A673 (cell line): Measurements from ENCODE around the gene HMCN1. TPM values are rescaled to one million over a fixed set of nuclear protein-coding genes. Genes with fewer than 3 reads are reported as not detected.
"Not testable (repeated sequence)": the region's sequence is repeated elsewhere in the genome, so short reads cannot be mapped to it uniquely, and the experiment has no call there.

Experiments used
- BruUV-seq: library from RNA; stranded (reverse); fragments of 400-500 nt; replicated peaks from 2 replicates; lab custom pipeline; 2021; lab: Mats Ljungman, UMichigan
- CTCF ChIA-PET: fragments of 300-600 bp; sonication (Branson Sonifier 250); formaldehyde crosslinking; loops from one replicate; lab custom pipeline; 2022; ENCODE audit warnings: antibody characterized with exemption; lab: Charles Lee
- POLR2A ChIA-PET: fragments of 300-600 bp; sonication (Branson Sonifier 250); formaldehyde crosslinking; loops from one replicate; lab custom pipeline; 2022; ENCODE audit warnings: antibody characterized with exemption; ENCODE audit not compliant: low non-redundant PET; lab: Charles Lee
- DNase-seq: peaks from one replicate; pipeline ENCODE4 v3.0.0-alpha.2; 2015; ENCODE audit warnings: low spot score
- H3K27ac ChIP-seq: fragments of 200-600 bp; sonication (generic); 2 replicates; pipeline ENCODE4 v1.5.1; 2016; ENCODE audit warnings: mixed run types, low read depth, mild to moderate bottlenecking, mixed read lengths, antibody characterized with exemption, low read length; ENCODE audit not compliant: poor library complexity, severe bottlenecking
- H3K27me3 ChIP-seq: fragments of 200-600 bp; sonication (generic); replicated peaks from 2 replicates; pipeline ENCODE4 v1.6.1; 2017; ENCODE audit warnings: mixed run types, low read depth, mild to moderate bottlenecking, mixed read lengths, antibody characterized with exemption, low read length; ENCODE audit not compliant: insufficient read depth, poor library complexity
- H3K36me3 ChIP-seq: fragments of 200-600 bp; sonication (generic); 2 replicates; pipeline ENCODE4 v1.6.1; 2016; ENCODE audit warnings: mixed run types, mild to moderate bottlenecking, mixed read lengths, antibody characterized with exemption, low read length; ENCODE audit not compliant: insufficient read depth, poor library complexity, severe bottlenecking
- H3K4me1 ChIP-seq: fragments of 200-600 bp; sonication (generic); 2 replicates; pipeline ENCODE4 v1.6.1; 2017; ENCODE audit warnings: mixed run types, mild to moderate bottlenecking, mixed read lengths, antibody characterized with exemption, low read length; ENCODE audit not compliant: insufficient read depth, poor library complexity, severe bottlenecking
- H3K4me3 ChIP-seq: fragments of 200-600 bp; sonication (generic); 2 replicates; pipeline ENCODE4 v1.5.1; 2016; ENCODE audit warnings: low read depth, mixed run types, mild to moderate bottlenecking, mixed read lengths, low read length; ENCODE audit not compliant: poor library complexity, severe bottlenecking
- H3K9me3 ChIP-seq: fragments of 200-600 bp; sonication (generic); 2 replicates; pipeline ENCODE4 v1.6.1; 2016; ENCODE audit warnings: mixed run types, low read depth, mild to moderate bottlenecking, mixed read lengths, antibody characterized with exemption, low read length; ENCODE audit not compliant: poor library complexity, severe bottlenecking
- CTCF ChIP-seq: fragments of 300-800, 200-600 bp; sonication (generic); conservative IDR thresholded peaks from 2 replicates; pipeline ENCODE4 v1.5.1; 2017; ENCODE audit warnings: low read depth, mild to moderate bottlenecking, antibody characterized with exemption, low read length, moderate library complexity, mixed read lengths
- EZH2 ChIP-seq: fragments of 200-600 bp; sonication (generic); IDR thresholded peaks from 2 replicates; pipeline ENCODE4 v1.6.1; 2017; ENCODE audit warnings: borderline replicate concordance, low read depth, mild to moderate bottlenecking, mixed read lengths, antibody characterized with exemption, low read length; ENCODE audit not compliant: poor library complexity, severe bottlenecking
- intact Hi-C: fragments of 100-400 bp; cut with micrococcal nuclease; formaldehyde crosslinking; loops from one replicate; pipeline ENCODE4 v1.10.0; 2022; ENCODE audit not compliant: unreplicated experiment
- total RNA-seq: library from RNA; stranded (reverse); gene quantifications from 2 replicates; pipeline ENCODE4 v1.2.3, GENCODE V29; 2021

The HMCN1 gene
- total RNA-seq, 1 experiment from 2014 or later, result 134 TPM

- no TSS peak for BruUV-seq
- H3K27ac ChIP-seq, result no peak overlapping the region
- ChIA-PET CTCF (no interaction called here), POLR2A (no interaction called here)
- H3K9me3 ChIP-seq, result peaks cover under 1% of the 10 kb centered on the region
- intact Hi-C loops, result no loop called here
- no peaks in the 10 kb centered on the region for H3K27me3 ChIP-seq
- H3K36me3 ChIP-seq, result peaks cover 43% of the 10 kb centered on the region
- no peak overlapping the region for H3K4me3 ChIP-seq
- no peak for DNase-seq
- peaks cover 45% of the 10 kb centered on the region for H3K4me1 ChIP-seq
- TF ChIP-seq EZH2 (no peak), CTCF (no peak)
These were observed 57.8 kb downstream of the HMCN1 start for GRCh38 chr1:185792040-185792439.

GRCh38 chr1:185794495-185794894 is 60.3 kb downstream of the HMCN1 start:
- Histone ChIP-seq H3K36me3 (peaks cover 64% of the 10 kb centered on the region), H3K4me1 (peaks cover 20% of the 10 kb centered on the region), H3K9me3 (peaks cover 16% of the 10 kb centered on the region)
- BruUV-seq, H3K27me3 ChIP-seq, CTCF ChIA-PET, intact Hi-C loops, POLR2A ChIA-PET, H3K27ac ChIP-seq, DNase-seq, H3K4me3 ChIP-seq: not testable (repeated sequence)

- POLR2A ChIA-PET, result no interaction called here
These were observed 61.0 kb downstream of the HMCN1 start for GRCh38 chr1:185795181-185795580.

More at GRCh38 chr1:185795181-185795580, 61.0 kb downstream of the HMCN1 start:
- BruUV-seq, result no TSS peak
- DNase-seq, result no peak
- no peak for TF ChIP-seq EZH2
- TF ChIP-seq CTCF, result no peak
- CTCF ChIA-PET, result no interaction called here
- Histone ChIP-seq H3K9me3 (peaks cover 16% of the 10 kb centered on the region), H3K4me1 (peaks cover 13% of the 10 kb centered on the region), H3K27me3 (no peaks in the 10 kb centered on the region), H3K36me3 (peaks cover 64% of the 10 kb centered on the region), H3K27ac (no peak overlapping the region), H3K4me3 (no peak overlapping the region)
- intact Hi-C loops, result no loop called here
